Naive thymus-derived CD4-positive, alpha-beta T cell (primary cell): ENCODE results near the gene TRIM38. TPM values are rescaled to one million over a fixed set of nuclear protein-coding genes. Genes with fewer than 3 reads are reported as not detected.

Source experiments
- ATAC-seq: fragments of 150-1000 bp; cut with Tn5 transposase; 2 replicates; pipeline ENCODE4 v1.10.0; 2021; ENCODE audit warnings: mild to moderate bottlenecking, moderate library complexity
- CTCF ChIA-PET: fragments of 350-600 bp; sonication (Branson Sonifier 250); formaldehyde crosslinking; loops from one replicate; lab custom pipeline; 2021; ENCODE audit warnings: antibody characterized with exemption; lab: Charles Lee
- POLR2A ChIA-PET: fragments of 350-600 bp; sonication (Branson Sonifier 250); formaldehyde crosslinking; loops from one replicate; lab custom pipeline; 2021; ENCODE audit warnings: antibody characterized with exemption, inconsistent platforms; lab: Charles Lee
- DNase-seq, 9 donors: peaks; one replicate each; pipeline versions ENCODE4 v3.0.0 to v3.0.0-alpha.2; 2020 to 2022; ENCODE audit warnings: mixed read lengths in 1 of 9
- H3K27ac ChIP-seq: one replicate; pipeline ENCODE4 v1.7.0; 2013; ENCODE audit warnings: mild to moderate bottlenecking, low read depth, low read length, moderate library complexity
- H3K27me3 ChIP-seq, 2 donors: one replicate each; pipeline ENCODE4 v1.7.0; 2013; ENCODE audit warnings: low read length in 2 of 2, mild to moderate bottlenecking in 2 of 2, moderate library complexity in 2 of 2; ENCODE audit not compliant: control insufficient read depth in 2 of 2, insufficient read depth in 2 of 2
- H3K36me3 ChIP-seq, 3 experiments: 1 replicate in 2 of 3; 2 replicates in 1 of 3; pipeline ENCODE4 v1.7.0; 2013; ENCODE audit warnings: low read length in 3 of 3, mild to moderate bottlenecking in 3 of 3, moderate library complexity in 1 of 3; ENCODE audit not compliant: insufficient read depth in 3 of 3, control insufficient read depth in 2 of 3
- H3K4me1 ChIP-seq, 2 donors: one replicate each; pipeline ENCODE4 v1.7.0; 2013; ENCODE audit warnings: low read length in 2 of 2, mild to moderate bottlenecking in 2 of 2, moderate library complexity in 1 of 2; ENCODE audit not compliant: control insufficient read depth in 2 of 2, insufficient read depth in 2 of 2
- H3K4me3 ChIP-seq: 2 replicates; pipeline ENCODE4 v1.7.0; 2013; ENCODE audit warnings: mild to moderate bottlenecking, low read length
- H3K9me3 ChIP-seq, 3 experiments: 1 replicate in 2 of 3; 2 replicates in 1 of 3; pipeline ENCODE4 v1.7.0; 2013; ENCODE audit warnings: low read length in 3 of 3; ENCODE audit not compliant: control insufficient read depth in 2 of 3
- H3K27ac Mint-ChIP-seq, 9 donors: one replicate each; pipeline ENCODE4 v1.8.0; 2020 to 2022; ENCODE audit warnings: mixed read lengths in 9 of 9, mild to moderate bottlenecking in 8 of 9, moderate library complexity in 5 of 9, inconsistent platforms in 2 of 9
- H3K27me3 Mint-ChIP-seq, 5 donors: one replicate each; pipeline ENCODE4 v1.8.0; 2021 to 2022; ENCODE audit warnings: mixed read lengths in 5 of 5, mild to moderate bottlenecking in 1 of 5
- H3K36me3 Mint-ChIP-seq, 5 donors: one replicate each; pipeline ENCODE4 v1.8.0; 2020 to 2022; ENCODE audit warnings: mixed read lengths in 5 of 5, mild to moderate bottlenecking in 3 of 5, inconsistent platforms in 1 of 5
- H3K4me1 Mint-ChIP-seq, 7 donors: one replicate each; pipeline ENCODE4 v1.8.0; 2020 to 2022; ENCODE audit warnings: mixed read lengths in 7 of 7, mild to moderate bottlenecking in 3 of 7, inconsistent platforms in 1 of 7
- H3K4me3 Mint-ChIP-seq, 10 donors: one replicate each; pipeline ENCODE4 v1.8.0; 2020 to 2022; ENCODE audit warnings: mild to moderate bottlenecking in 10 of 10, mixed read lengths in 10 of 10, moderate library complexity in 6 of 10, inconsistent platforms in 2 of 10
- H3K9me3 Mint-ChIP-seq, 11 donors: one replicate each; pipeline ENCODE4 v1.8.0; 2020 to 2022; ENCODE audit warnings: mixed read lengths in 11 of 11, mild to moderate bottlenecking in 4 of 11, inconsistent platforms in 1 of 11, moderate library complexity in 1 of 11
- intact Hi-C, 2 donors: fragments of 100-400 bp; cut with micrococcal nuclease; formaldehyde crosslinking; loops; one replicate each; pipeline ENCODE4 v1.15.1; 2023
- polyA plus RNA-seq, 2 donors: library from polyadenylated mRNA; unstranded; fragments of 300-500 nt; fragmentation: Illumina TruSeq; gene quantifications; one replicate each; pipeline ENCODE4 v1.2.3, GENCODE V29; 2021
- total RNA-seq, 6 experiments: library from RNA in 5 of 6; stranded (reverse) in 5 of 6; gene quantifications; 1 replicate in 5 of 6; 2 replicates in 1 of 6; pipeline ENCODE4 v1.2.3 and lab custom pipeline; 2021 to 2026

Gene TRIM38
- total and polyA plus RNA-seq, 7 experiments from 2014 or later, result 4.4 to 32.8 (median 24.5) TPM

DNA sequence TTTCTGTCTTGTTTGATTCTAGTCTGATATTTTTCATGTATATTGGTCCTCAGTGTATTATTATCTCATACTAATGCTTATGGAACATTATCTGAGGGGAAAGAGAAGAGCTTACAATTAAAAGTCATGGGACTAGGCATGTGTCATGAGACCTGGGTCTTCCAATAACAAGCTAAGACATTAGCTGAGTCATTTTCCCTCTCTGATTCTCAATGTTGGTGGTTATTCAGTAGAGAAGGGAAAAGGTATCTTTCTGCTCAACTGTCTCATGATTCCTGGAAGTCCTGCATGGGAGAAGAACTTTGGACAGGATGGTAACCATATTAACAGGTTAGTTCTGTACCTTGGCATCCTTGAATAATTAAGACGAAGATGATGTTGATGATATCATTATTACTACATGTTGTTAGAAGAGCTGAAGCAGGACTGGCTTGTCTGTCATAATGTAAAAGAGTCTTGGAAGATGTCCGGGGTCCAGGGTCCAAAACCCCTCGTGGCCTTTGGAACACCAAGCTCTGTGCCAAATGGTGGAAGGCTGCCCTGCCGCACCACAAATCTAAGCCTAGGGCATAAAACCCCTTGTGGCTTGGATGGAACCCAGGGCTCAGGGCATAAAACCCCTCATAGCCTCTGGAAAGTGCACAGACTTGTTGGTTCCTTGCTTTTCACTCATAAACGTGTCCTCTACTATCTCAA, 19.1 kb downstream of the TRIM38 start:
- ATAC-seq, result no peak
- H3K36me3 ChIP-seq, result peaks cover 12 to 56% (median 21%) of the 10 kb centered on the region in 3 experiments

GRCh38 chr6:25984265-25984664, 21.7 kb downstream of the TRIM38 start:
- POLR2A ChIA-PET, result no interaction called here
- Mint-ChIP-seq H3K9me3 (no peaks in the 10 kb centered on the region), H3K27me3 (no peaks in the 10 kb centered on the region), H3K27ac (peak overlapping the region in 3 of 9 donors; percentile 0 to 73 (median 32)), H3K36me3 (peaks cover 17 to 64% (median 43%) of the 10 kb centered on the region in 5 donors), H3K4me3 (no peak overlapping the region), H3K4me1 (peaks cover 6 to 27% (median 20%) of the 10 kb centered on the region in 7 donors)
- CTCF ChIA-PET, result no interaction called here
- DNase-seq (no peak), ATAC-seq (no peak)
- Histone ChIP-seq H3K27me3 (no peaks in the 10 kb centered on the region), H3K36me3 (peaks cover 12 to 47% (median 18%) of the 10 kb centered on the region in 3 experiments), H3K4me1 (no peaks in the 10 kb centered on the region), H3K9me3 (no peaks in the 10 kb centered on the region), H3K4me3 (no peak overlapping the region), H3K27ac (no peak overlapping the region)
- intact Hi-C loops, result no loop called here

More for the DNA sequence above, 19.1 kb downstream of the TRIM38 start:
- intact Hi-C loops, result no loop called here
- H3K27ac ChIP-seq, result no peak overlapping the region
- no peak overlapping the region for H3K4me3 Mint-ChIP-seq
- H3K4me1 ChIP-seq, result no peaks in the 10 kb centered on the region
- peaks cover 8 to 29% (median 17%) of the 10 kb centered on the region in 7 donors for H3K4me1 Mint-ChIP-seq
- ChIA-PET POLR2A (interaction anchor here (1.2 to 1.4 kb wide), 2 partner anchors 12 to 36 kb away, joined by 3 read pairs; a partner anchor contains a TSS), CTCF (no interaction called here)
- no peak overlapping the region for H3K4me3 ChIP-seq
- no peaks in the 10 kb centered on the region for H3K27me3 Mint-ChIP-seq
- H3K27ac Mint-ChIP-seq, result peak overlapping the region in 7 of 9 donors; percentile 4 to 75 (median 37)
- H3K27me3 ChIP-seq, result no peaks in the 10 kb centered on the region
- H3K36me3 Mint-ChIP-seq, result peaks cover 14 to 56% (median 43%) of the 10 kb centered on the region in 5 donors
- no peaks in the 10 kb centered on the region for H3K9me3 Mint-ChIP-seq
- H3K9me3 ChIP-seq, result no peaks in the 10 kb centered on the region
- DNase-seq, result no peak

- Mint-ChIP-seq H3K27me3 (no peaks in the 10 kb centered on the region), H3K27ac (peak overlapping the region in 7 of 9 donors; percentile 12 to 72 (median 59)), H3K36me3 (peaks cover 12 to 43% (median 30%) of the 10 kb centered on the region in 5 donors), H3K4me3 (no peak overlapping the region), H3K9me3 (no peaks in the 10 kb centered on the region), H3K4me1 (peaks cover 4 to 40% (median 22%) of the 10 kb centered on the region in 7 donors)
- ATAC-seq, result no peak
- intact Hi-C loops, result no loop called here
- DNase-seq, result no peak
- Histone ChIP-seq H3K4me1 (no peaks in the 10 kb centered on the region), H3K27me3 (no peaks in the 10 kb centered on the region), H3K36me3 (peaks cover 0 to 30% (median 12%) of the 10 kb centered on the region in 3 experiments), H3K9me3 (no peaks in the 10 kb centered on the region), H3K27ac (no peak overlapping the region), H3K4me3 (no peak overlapping the region)
- CTCF ChIA-PET, result no interaction called here
- POLR2A ChIA-PET, result interaction anchor here (1.2 to 1.9 kb wide), 3 partner anchors 23 to 33 kb away, joined by 3 to 8 read pairs (median 7); a partner anchor contains a TSS
These were observed 25.2 kb downstream of the TRIM38 start for GRCh38 chr6:25987845-25988244.

- no peak for DNase-seq
- peaks cover 0 to 38% (median 24%) of the 10 kb centered on the region in 7 donors for H3K4me1 Mint-ChIP-seq
- ChIA-PET CTCF (interaction anchor here (4.7 kb wide), 1 partner anchor 13 kb away, joined by 48 read pairs; no protein-coding TSS in a partner anchor), POLR2A (interaction anchor here (0.7 to 2.6 kb wide), 6 partner anchors 10 to 53 kb away, joined by 3 to 13 read pairs (median 9); a partner anchor contains a TSS)
- peaks cover 3 to 22% (median 10%) of the 10 kb centered on the region in 5 donors for H3K36me3 Mint-ChIP-seq
- no peak overlapping the region for H3K27ac ChIP-seq
- no peaks in the 10 kb centered on the region for H3K9me3 ChIP-seq
- peaks cover 0 to 10% (median 2%) of the 10 kb centered on the region in 3 experiments for H3K36me3 ChIP-seq
- no peaks in the 10 kb centered on the region for H3K27me3 ChIP-seq
- H3K4me3 ChIP-seq, result no peak overlapping the region
- no peaks in the 10 kb centered on the region for H3K27me3 Mint-ChIP-seq
- H3K27ac Mint-ChIP-seq, result peak overlapping the region in 7 of 9 donors; percentile 2 to 85 (median 45)
- H3K9me3 Mint-ChIP-seq, result no peaks in the 10 kb centered on the region
- no peak for ATAC-seq
- no peaks in the 10 kb centered on the region for H3K4me1 ChIP-seq
- intact Hi-C loops, result loop anchor here in 1 of 2 donors (5.0 to 10.0 kb wide), 2 partner anchors 108 to 376 kb away; no protein-coding TSS in a partner anchor
- peak overlapping the region in 1 of 10 donors; percentile 31 for H3K4me3 Mint-ChIP-seq
These were observed 27.7 kb downstream of the TRIM38 start for GRCh38 chr6:25990172-25990873.

DNA sequence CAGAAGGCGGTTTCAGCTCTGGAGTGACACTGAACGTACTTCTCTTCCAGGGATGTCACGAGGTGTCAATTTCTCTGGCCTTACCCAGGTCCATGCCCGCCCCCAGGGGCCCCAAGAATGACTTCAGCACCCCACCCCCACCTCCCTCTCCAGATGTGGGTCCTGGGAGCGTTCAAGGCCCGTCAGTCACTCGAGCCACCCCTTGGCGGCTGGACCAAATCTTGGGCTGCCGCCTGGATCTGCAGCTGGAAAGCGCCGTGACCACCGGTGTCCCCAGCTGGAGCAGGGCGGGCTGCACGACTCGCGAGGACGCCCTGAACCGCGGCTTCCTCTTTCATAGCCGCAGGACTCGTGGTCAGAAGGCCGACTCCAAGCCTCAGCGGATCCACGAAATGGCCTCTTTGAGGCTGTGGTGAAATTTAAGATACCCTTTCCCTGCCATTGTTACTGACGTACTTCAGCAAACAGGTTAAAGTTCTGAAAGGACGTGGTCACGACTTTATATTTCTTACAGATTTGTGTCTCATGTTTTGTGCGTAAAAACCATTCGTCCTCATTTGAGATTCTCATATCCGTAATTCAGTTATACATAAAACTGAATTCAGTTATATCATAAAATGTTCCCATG, 29.3 kb downstream of the TRIM38 start:
- intact Hi-C loops, result loop anchor here (1.0 to 10.0 kb wide), 8 partner anchors 28 to 377 kb away; partner anchors contain the start of gene TRIM38 (in 2 of the 2)
- Histone ChIP-seq H3K36me3 (peaks cover 0 to 7% (median 0%) of the 10 kb centered on the region in 3 experiments), H3K27ac (peak overlapping the region; percentile 73), H3K27me3 (no peaks in the 10 kb centered on the region), H3K9me3 (no peaks in the 10 kb centered on the region), H3K4me1 (no peaks in the 10 kb centered on the region), H3K4me3 (peak overlapping the region; percentile 79)
- Mint-ChIP-seq H3K27me3 (no peaks in the 10 kb centered on the region), H3K4me3 (peak overlapping the region; percentile 91 to 98 (median 94)), H3K9me3 (no peaks in the 10 kb centered on the region), H3K36me3 (peaks cover 3 to 11% (median 8%) of the 10 kb centered on the region in 5 donors), H3K27ac (peak overlapping the region; percentile 86 to 95 (median 93)), H3K4me1 (peaks cover 0 to 40% (median 24%) of the 10 kb centered on the region in 7 donors)
- CTCF ChIA-PET, result interaction anchor here (0.5 to 4.7 kb wide), 15 partner anchors 11 to 1258 kb away, joined by 3 to 48 read pairs (median 7); partner anchors contain the start of gene TRIM38
- peak; percentile 64 for ATAC-seq
- DNase-seq, result peak in 4 of 9 donors; percentile 30 to 51 (median 36)
- POLR2A ChIA-PET, result interaction anchor here (0.6 to 4.5 kb wide), 22 partner anchors 9 to 1903 kb away, joined by 3 to 65 read pairs (median 4); partner anchors contain the start of gene TRIM38
